GM12864 (cell line): Measurements from ENCODE around the gene CDK15.

ENCODE experiments used
- DNase-seq: peaks from one replicate; pipeline ENCODE4 v3.0.0-alpha.2; 2011; ENCODE audit warnings: low read depth
- H3K4me3 ChIP-seq: 2 replicates; pipeline ENCODE4 v1.5.1; 2011; ENCODE audit warnings: mild to moderate bottlenecking, low read depth, low read length, control low read depth
- CTCF ChIP-seq: IDR thresholded peaks from 2 replicates; pipeline ENCODE4 v1.5.1; 2011; ENCODE audit warnings: low read depth, mild to moderate bottlenecking, moderate library complexity, low read length, control low read depth, inconsistent platforms; ENCODE audit errors: missing control alignments

Gene CDK15

GRCh38 chr2:201880993-201881611 lies 74.8 kb downstream of the CDK15 start:
- TF ChIP-seq CTCF = no peak
- DNase-seq = no peak
- H3K4me3 ChIP-seq = no peak overlapping the region

- H3K4me3 ChIP-seq = no peak overlapping the region
- no peak for TF ChIP-seq CTCF
- DNase-seq = no peak
Observed at GRCh38 chr2:201881741-201882140, 75.4 kb downstream of the CDK15 start.

GRCh38 chr2:201882353-201883090 lies 76.2 kb downstream of the CDK15 start:
- DNase-seq = no peak
- no peak overlapping the region for H3K4me3 ChIP-seq
- TF ChIP-seq CTCF = no peak

GRCh38 chr2:201883606-201884369 lies 77.5 kb downstream of the CDK15 start:
- no peak for TF ChIP-seq CTCF
- no peak for DNase-seq
- no peak overlapping the region for H3K4me3 ChIP-seq

- no peak overlapping the region for H3K4me3 ChIP-seq
- DNase-seq = no peak
- TF ChIP-seq CTCF = no peak
Observed at GRCh38 chr2:201886504-201886903, 80.2 kb downstream of the CDK15 start.

- H3K4me3 ChIP-seq = no peak overlapping the region
- no peak for TF ChIP-seq CTCF
- no peak for DNase-seq
Observed at GRCh38 chr2:201887773-201888425, 81.6 kb downstream of the CDK15 start.
